GM23338 (cell line): ENCODE results near the gene MAPK8IP2. TPM values are rescaled to one million over a fixed set of nuclear protein-coding genes. Genes with fewer than 3 reads are reported as not detected.

Source experiments
- ATAC-seq: fragments of 200-7000 bp; cut with Tn5 transposase; 3 replicates; pipeline ENCODE4 v1.9.1; 2020
- DNase-seq: peaks from one replicate; pipeline ENCODE4 v3.0.0-alpha.2; 2015; ENCODE audit warnings: low spot score
- H2AFZ ChIP-seq: fragments of 200-600 bp; sonication (generic); 2 replicates; pipeline ENCODE4 v1.8.0; 2016; ENCODE audit warnings: antibody characterized with exemption, mild to moderate bottlenecking, moderate library complexity
- H3F3A ChIP-seq: fragments of 200-600 bp; sonication (generic); replicated peaks from 2 replicates; pipeline ENCODE4 v1.8.0; 2017; ENCODE audit warnings: antibody characterized with exemption, mixed run types, low read depth
- H3K27ac ChIP-seq: fragments of 200-600 bp; sonication (generic); 2 replicates; pipeline ENCODE4 v1.6.1; 2016; ENCODE audit warnings: low read depth
- H3K27me3 ChIP-seq: fragments of 200-600 bp; sonication (generic); 2 replicates; pipeline ENCODE4 v1.8.0; 2016; ENCODE audit warnings: mild to moderate bottlenecking, mixed run types, moderate library complexity; ENCODE audit not compliant: insufficient read depth
- H3K36me3 ChIP-seq: fragments of 200-600 bp; sonication (generic); 2 replicates; pipeline ENCODE4 v1.8.0; 2016; ENCODE audit warnings: mild to moderate bottlenecking; ENCODE audit not compliant: insufficient read depth
- H3K4me1 ChIP-seq: fragments of 200-600 bp; sonication (generic); 2 replicates; pipeline ENCODE4 v1.8.0; 2016; ENCODE audit warnings: mild to moderate bottlenecking, moderate library complexity; ENCODE audit not compliant: insufficient read depth
- H3K4me2 ChIP-seq: fragments of 200-600 bp; sonication (generic); 2 replicates; pipeline ENCODE4 v1.7.1; 2017; ENCODE audit warnings: mixed run types
- H3K4me3 ChIP-seq: fragments of 200-600 bp; sonication (generic); 2 replicates; pipeline ENCODE4 v1.6.1; 2016; ENCODE audit warnings: mixed run types
- H3K79me2 ChIP-seq: fragments of 200-600 bp; sonication (generic); replicated peaks from 2 replicates; pipeline ENCODE4 v1.8.0; 2017; ENCODE audit warnings: mild to moderate bottlenecking; ENCODE audit not compliant: insufficient read depth
- H3K9me2 ChIP-seq: fragments of 200-600 bp; sonication (generic); 2 replicates; pipeline ENCODE4 v1.8.0; 2017; ENCODE audit not compliant: insufficient read depth
- H4K20me1 ChIP-seq: fragments of 200-600 bp; sonication (generic); replicated peaks from 2 replicates; pipeline ENCODE4 v1.8.0; 2017; ENCODE audit warnings: mild to moderate bottlenecking; ENCODE audit not compliant: insufficient read depth
- H3K27ac Mint-ChIP-seq: 2 replicates; pipeline ENCODE4 v1.8.0; 2020; ENCODE audit warnings: inconsistent platforms, mild to moderate bottlenecking, moderate library complexity, mixed read lengths
- H3K27me3 Mint-ChIP-seq: 3 replicates; pipeline ENCODE4 v1.8.0; 2022; ENCODE audit warnings: low read depth, mild to moderate bottlenecking, moderate library complexity, mixed read lengths, inconsistent platforms; ENCODE audit not compliant: insufficient read depth, poor library complexity
- H3K36me3 Mint-ChIP-seq: 3 replicates; pipeline ENCODE4 v1.8.0; 2021; ENCODE audit warnings: low read depth, mild to moderate bottlenecking, inconsistent platforms, moderate library complexity, mixed read lengths
- H3K4me1 Mint-ChIP-seq: 3 replicates; pipeline ENCODE4 v1.8.0; 2020; ENCODE audit warnings: mild to moderate bottlenecking, inconsistent platforms, mixed read lengths
- H3K4me3 Mint-ChIP-seq: 3 replicates; pipeline ENCODE4 v1.8.0; 2021; ENCODE audit warnings: moderate library complexity, mild to moderate bottlenecking, inconsistent platforms, mixed read lengths
- H3K9me3 Mint-ChIP-seq: 3 replicates; pipeline ENCODE4 v1.8.0; 2020; ENCODE audit warnings: moderate library complexity, mild to moderate bottlenecking, inconsistent platforms, mixed read lengths
- CREB1 ChIP-seq: fragments of 250-450 bp; sonication (Bioruptor Pico); IDR thresholded peaks from 2 replicates; pipeline ENCODE4 v1.5.0; 2020; ENCODE audit warnings: low read depth, mild to moderate bottlenecking, moderate library complexity
- EZH2 ChIP-seq: fragments of 200-600 bp; sonication (generic); IDR thresholded peaks from one replicate; pipeline ENCODE4 v1.8.0; 2017; ENCODE audit warnings: antibody characterized with exemption, mild to moderate bottlenecking, low read depth; ENCODE audit not compliant: unreplicated experiment
- EZH2phosphoT487 ChIP-seq: fragments of 200-600 bp; sonication (generic); IDR thresholded peaks from one replicate; pipeline ENCODE4 v1.8.1; 2018; ENCODE audit warnings: antibody characterized with exemption; ENCODE audit not compliant: unreplicated experiment
- JUNB ChIP-seq: IDR thresholded peaks from one replicate; pipeline ENCODE4 v1.6.1; 2016; ENCODE audit warnings: antibody characterized with exemption; ENCODE audit not compliant: unreplicated experiment
- NANOG ChIP-seq: IDR thresholded peaks from 2 replicates; pipeline ENCODE4 v1.6.1; 2016; ENCODE audit warnings: antibody characterized with exemption, borderline replicate concordance
- POLR2AphosphoS5 ChIP-seq: IDR thresholded peaks from 2 replicates; pipeline ENCODE4 v1.6.1; 2016; ENCODE audit warnings: antibody characterized with exemption, low read depth
- STAT1 ChIP-seq: IDR thresholded peaks from one replicate; pipeline ENCODE4 v1.6.1; 2016; ENCODE audit warnings: antibody characterized with exemption; ENCODE audit not compliant: unreplicated experiment
- ZNF114 ChIP-seq: fragments of 250-450 bp; sonication (Bioruptor Pico); IDR thresholded peaks from 2 replicates; pipeline ENCODE4 v1.5.0; 2020; ENCODE audit warnings: mild to moderate bottlenecking, moderate library complexity
- ZNF331 ChIP-seq: fragments of 250-450 bp; sonication (Bioruptor Pico); IDR thresholded peaks from 2 replicates; pipeline ENCODE4 v1.5.0; 2020; ENCODE audit warnings: low read depth, mild to moderate bottlenecking, moderate library complexity
- polyA plus RNA-seq: library from polyadenylated mRNA; unstranded; fragments of >200 nt; fragmentation: Nextera tagmentation; extraction: Ambion mirVana; gene quantifications from 2 replicates; pipeline ENCODE4 v1.2.1, GENCODE V29; 2016
- total RNA-seq: library from RNA; depleted of rRNA; stranded (reverse); fragments of >200 nt; shearing (Covaris generic); gene quantifications from 2 replicates; pipeline ENCODE4 v1.2.3, GENCODE V29; 2014
- TF ChIP-seq, protein P1 (sequence below): fragments of 250-450 bp; sonication (Bioruptor Pico); IDR thresholded peaks from 2 replicates; pipeline ENCODE4 v1.5.0; 2020; ENCODE audit warnings: mild to moderate bottlenecking, moderate library complexity
- TF ChIP-seq, protein P2 (sequence below), 2 experiments: fragments of 200-600 bp in 1 of 2; sonication (generic) in 1 of 2; conservative IDR thresholded peaks; 2 replicates each; pipeline versions ENCODE4 v1.5.1 to v1.6.1; 2016 to 2017; ENCODE audit warnings: antibody characterized with exemption in 2 of 2, low read depth in 2 of 2, mild to moderate bottlenecking in 2 of 2, moderate library complexity in 1 of 2

Gene MAPK8IP2
- total and polyA plus RNA-seq, 2 experiments from 2014 or later, result 0.15 to 3.5 TPM

DNA sequence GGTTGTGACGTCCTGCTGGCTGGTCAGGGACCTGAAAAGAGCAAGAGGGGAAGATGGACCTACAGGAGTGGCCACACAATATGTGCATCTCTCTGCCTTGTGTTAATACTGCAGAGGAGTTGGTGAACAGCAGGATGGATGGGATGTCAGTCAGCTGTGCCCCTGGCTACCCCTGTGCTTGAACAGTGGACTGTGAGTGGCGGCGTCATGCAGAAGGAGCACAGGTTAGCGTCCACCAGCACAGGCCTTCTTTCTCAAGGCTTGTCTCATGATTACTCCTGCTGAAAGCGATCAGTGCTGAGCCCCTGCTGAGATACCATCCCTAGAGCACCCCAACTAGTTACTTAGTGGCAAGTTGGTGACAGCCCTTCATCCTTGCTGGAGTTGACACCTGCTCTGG is 14.2 kb upstream of the MAPK8IP2 start (continued):
- TF ChIP-seq, protein P1, sequence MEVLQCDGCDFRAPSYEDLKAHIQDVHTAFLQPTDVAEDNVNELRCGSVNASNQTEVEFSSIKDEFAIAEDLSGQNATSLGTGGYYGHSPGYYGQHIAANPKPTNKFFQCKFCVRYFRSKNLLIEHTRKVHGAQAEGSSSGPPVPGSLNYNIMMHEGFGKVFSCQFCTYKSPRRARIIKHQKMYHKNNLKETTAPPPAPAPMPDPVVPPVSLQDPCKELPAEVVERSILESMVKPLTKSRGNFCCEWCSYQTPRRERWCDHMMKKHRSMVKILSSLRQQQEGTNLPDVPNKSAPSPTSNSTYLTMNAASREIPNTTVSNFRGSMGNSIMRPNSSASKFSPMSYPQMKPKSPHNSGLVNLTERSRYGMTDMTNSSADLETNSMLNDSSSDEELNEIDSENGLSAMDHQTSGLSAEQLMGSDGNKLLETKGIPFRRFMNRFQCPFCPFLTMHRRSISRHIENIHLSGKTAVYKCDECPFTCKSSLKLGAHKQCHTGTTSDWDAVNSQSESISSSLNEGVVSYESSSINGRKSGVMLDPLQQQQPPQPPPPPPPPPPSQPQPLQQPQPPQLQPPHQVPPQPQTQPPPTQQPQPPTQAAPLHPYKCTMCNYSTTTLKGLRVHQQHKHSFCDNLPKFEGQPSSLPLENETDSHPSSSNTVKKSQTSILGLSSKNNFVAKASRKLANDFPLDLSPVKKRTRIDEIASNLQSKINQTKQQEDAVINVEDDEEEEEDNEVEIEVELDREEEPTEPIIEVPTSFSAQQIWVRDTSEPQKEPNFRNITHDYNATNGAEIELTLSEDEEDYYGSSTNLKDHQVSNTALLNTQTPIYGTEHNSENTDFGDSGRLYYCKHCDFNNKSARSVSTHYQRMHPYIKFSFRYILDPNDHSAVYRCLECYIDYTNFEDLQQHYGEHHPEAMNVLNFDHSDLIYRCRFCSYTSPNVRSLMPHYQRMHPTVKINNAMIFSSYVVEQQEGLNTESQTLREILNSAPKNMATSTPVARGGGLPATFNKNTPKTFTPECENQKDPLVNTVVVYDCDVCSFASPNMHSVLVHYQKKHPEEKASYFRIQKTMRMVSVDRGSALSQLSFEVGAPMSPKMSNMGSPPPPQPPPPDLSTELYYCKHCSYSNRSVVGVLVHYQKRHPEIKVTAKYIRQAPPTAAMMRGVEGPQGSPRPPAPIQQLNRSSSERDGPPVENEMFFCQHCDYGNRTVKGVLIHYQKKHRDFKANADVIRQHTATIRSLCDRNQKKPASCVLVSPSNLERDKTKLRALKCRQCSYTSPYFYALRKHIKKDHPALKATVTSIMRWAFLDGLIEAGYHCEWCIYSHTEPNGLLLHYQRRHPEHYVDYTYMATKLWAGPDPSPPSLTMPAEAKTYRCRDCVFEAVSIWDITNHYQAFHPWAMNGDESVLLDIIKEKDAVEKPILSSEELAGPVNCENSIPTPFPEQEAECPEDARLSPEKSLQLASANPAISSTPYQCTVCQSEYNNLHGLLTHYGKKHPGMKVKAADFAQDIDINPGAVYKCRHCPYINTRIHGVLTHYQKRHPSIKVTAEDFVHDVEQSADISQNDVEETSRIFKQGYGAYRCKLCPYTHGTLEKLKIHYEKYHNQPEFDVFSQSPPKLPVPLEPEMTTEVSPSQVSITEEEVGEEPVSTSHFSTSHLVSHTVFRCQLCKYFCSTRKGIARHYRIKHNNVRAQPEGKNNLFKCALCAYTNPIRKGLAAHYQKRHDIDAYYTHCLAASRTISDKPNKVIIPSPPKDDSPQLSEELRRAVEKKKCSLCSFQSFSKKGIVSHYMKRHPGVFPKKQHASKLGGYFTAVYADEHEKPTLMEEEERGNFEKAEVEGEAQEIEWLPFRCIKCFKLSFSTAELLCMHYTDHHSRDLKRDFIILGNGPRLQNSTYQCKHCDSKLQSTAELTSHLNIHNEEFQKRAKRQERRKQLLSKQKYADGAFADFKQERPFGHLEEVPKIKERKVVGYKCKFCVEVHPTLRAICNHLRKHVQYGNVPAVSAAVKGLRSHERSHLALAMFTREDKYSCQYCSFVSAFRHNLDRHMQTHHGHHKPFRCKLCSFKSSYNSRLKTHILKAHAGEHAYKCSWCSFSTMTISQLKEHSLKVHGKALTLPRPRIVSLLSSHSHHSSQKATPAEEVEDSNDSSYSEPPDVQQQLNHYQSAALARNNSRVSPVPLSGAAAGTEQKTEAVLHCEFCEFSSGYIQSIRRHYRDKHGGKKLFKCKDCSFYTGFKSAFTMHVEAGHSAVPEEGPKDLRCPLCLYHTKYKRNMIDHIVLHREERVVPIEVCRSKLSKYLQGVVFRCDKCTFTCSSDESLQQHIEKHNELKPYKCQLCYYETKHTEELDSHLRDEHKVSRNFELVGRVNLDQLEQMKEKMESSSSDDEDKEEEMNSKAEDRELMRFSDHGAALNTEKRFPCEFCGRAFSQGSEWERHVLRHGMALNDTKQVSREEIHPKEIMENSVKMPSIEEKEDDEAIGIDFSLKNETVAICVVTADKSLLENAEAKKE (CRISPR knock-in tag), result no peak
- TF ChIP-seq NANOG (no peak), CREB1 (CRISPR knock-in tag) (no peak), EZH2 (no peak), EZH2phosphoT487 (no peak), JUNB (no peak), STAT1 (no peak), ZNF114 (CRISPR knock-in tag) (no peak), POLR2AphosphoS5 (no peak), ZNF331 (CRISPR knock-in tag) (no peak)

DNA sequence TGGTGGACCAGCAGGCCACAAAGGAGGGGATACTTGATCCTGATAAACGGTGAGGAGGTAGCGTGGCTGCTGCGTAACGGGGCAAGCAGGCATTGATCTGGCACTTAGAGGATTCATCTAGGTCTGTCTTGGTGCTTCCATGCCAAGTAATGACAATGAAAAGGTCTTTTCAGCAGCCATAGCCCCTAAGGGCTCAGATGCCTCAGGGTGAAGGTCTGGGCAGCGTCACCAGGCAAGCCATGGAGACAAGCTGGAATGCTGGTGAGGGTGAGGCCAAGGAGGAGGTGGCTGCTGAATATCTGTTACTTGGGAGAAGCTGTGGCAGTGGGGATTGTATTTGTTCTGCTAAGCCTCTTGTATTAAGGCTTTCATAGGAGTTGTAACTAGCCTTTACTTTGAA is 13.2 kb upstream of the MAPK8IP2 start:
- no peak for ATAC-seq
- peaks cover 8% of the 10 kb centered on the region for H3K4me1 ChIP-seq
- peaks cover 17% of the 10 kb centered on the region; the same call in 1 of the 2 replicates for H3K27me3 ChIP-seq
- peaks cover 9% of the 10 kb centered on the region for H3F3A ChIP-seq
- no peaks in the 10 kb centered on the region for H3K79me2 ChIP-seq
- H3K36me3 ChIP-seq, result no peaks in the 10 kb centered on the region
- no peaks in the 10 kb centered on the region for H3K9me2 ChIP-seq
- no peak overlapping the region for H3K4me2 ChIP-seq
- H3K9me3 Mint-ChIP-seq, result no peaks in the 10 kb centered on the region
- H3K4me3 Mint-ChIP-seq, result no peak overlapping the region
- peaks cover 2% of the 10 kb centered on the region; the same call in 1 of the 2 replicates for H4K20me1 ChIP-seq
- no peaks in the 10 kb centered on the region; the same call in 2 of the 3 replicates for H3K36me3 Mint-ChIP-seq
- H3K27me3 Mint-ChIP-seq, result peaks cover 8% of the 10 kb centered on the region
- peaks cover 7% of the 10 kb centered on the region for H3K4me1 Mint-ChIP-seq
- no peak overlapping the region for H2AFZ ChIP-seq
- DNase-seq, result no peak
- H3K4me3 ChIP-seq, result no peak overlapping the region
- no peak overlapping the region for H3K27ac ChIP-seq
- no peak overlapping the region for H3K27ac Mint-ChIP-seq
- TF ChIP-seq EZH2 (no peak), JUNB (no peak), ZNF114 (CRISPR knock-in tag) (no peak), CREB1 (CRISPR knock-in tag) (no peak), ZNF331 (CRISPR knock-in tag) (no peak), EZH2phosphoT487 (no peak)
- TF ChIP-seq, protein P2, sequence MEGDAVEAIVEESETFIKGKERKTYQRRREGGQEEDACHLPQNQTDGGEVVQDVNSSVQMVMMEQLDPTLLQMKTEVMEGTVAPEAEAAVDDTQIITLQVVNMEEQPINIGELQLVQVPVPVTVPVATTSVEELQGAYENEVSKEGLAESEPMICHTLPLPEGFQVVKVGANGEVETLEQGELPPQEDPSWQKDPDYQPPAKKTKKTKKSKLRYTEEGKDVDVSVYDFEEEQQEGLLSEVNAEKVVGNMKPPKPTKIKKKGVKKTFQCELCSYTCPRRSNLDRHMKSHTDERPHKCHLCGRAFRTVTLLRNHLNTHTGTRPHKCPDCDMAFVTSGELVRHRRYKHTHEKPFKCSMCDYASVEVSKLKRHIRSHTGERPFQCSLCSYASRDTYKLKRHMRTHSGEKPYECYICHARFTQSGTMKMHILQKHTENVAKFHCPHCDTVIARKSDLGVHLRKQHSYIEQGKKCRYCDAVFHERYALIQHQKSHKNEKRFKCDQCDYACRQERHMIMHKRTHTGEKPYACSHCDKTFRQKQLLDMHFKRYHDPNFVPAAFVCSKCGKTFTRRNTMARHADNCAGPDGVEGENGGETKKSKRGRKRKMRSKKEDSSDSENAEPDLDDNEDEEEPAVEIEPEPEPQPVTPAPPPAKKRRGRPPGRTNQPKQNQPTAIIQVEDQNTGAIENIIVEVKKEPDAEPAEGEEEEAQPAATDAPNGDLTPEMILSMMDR (conservative IDR thresholded peaks at IDR 0.05; ENCODE audit: low read depth in 2 of 2), result no peak
